ENCODE data around the gene RELL2.
"Not testable (repeated sequence)": the region's sequence is repeated elsewhere in the genome, so short reads cannot be mapped to it uniquely, and the experiment has no call there.

Gene RELL2, protein sequence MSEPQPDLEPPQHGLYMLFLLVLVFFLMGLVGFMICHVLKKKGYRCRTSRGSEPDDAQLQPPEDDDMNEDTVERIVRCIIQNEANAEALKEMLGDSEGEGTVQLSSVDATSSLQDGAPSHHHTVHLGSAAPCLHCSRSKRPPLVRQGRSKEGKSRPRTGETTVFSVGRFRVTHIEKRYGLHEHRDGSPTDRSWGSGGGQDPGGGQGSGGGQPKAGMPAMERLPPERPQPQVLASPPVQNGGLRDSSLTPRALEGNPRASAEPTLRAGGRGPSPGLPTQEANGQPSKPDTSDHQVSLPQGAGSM

DNA sequence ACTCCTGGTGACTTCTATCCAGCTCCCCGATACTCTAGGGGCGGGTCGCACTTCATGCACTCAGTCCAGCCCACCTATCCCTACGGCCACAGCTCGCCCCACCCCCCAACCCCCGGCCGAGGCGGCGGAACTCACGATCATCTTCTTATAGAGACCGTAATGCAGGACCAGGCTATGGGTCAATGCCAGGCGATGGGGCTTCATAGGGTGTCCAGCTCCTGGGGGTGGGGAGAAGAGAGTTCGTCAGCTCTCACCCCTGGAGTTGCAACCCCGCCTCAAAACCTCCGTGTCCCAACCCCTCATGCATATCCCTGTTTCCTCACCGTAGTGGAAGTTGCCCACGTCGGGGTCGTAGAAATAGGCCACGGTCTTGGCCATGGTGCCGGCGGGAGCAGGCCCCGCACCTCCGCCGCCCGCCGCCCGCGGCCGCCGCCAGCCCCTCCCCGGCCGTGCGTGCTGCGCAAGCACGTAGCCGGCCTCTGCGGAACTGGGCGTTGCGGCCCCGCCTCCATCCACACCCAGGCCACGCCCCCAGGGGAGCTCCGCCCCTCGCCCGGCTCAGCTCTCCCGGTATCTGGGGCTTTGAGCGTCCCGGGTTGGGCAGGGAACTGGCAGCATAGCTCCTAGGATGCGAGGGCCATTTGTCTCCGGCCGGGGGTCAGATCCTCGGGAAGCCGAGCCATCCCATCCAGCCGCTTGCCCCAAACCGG, at the start of gene RELL2, which contains the start of gene HDAC3:
RELL2 (plus strand) TSS at position 585 of the 710 bp plus-strand sequence. CDS start 1,229 bp downstream, outside the sequence.
HDAC3 (minus strand) TSS at position 437 of the 710 bp plus-strand sequence; CDS start at position 378, 59 bp downstream.
- peak; percentile 47 for DNase-seq

DNA sequence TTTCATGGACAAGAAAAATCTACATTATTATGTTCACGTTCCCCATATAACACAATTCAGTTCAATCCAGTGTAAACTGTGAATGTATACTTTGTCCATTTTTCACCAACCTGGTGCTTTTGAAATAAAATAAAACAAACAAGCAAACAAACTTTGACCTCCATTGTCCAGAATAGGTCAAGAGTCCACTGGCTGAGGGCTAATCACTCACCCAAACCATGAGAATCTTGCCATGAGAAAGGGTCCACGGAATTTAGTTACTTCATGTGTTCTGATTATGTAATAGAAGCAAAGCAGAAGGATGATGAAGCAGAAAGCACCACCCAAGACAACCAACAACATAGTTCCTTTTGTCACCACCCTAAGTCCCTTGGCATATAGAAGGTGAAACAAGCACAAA, 46.7 kb upstream of the RELL2 start:
- DNase-seq: no peak

DNA sequence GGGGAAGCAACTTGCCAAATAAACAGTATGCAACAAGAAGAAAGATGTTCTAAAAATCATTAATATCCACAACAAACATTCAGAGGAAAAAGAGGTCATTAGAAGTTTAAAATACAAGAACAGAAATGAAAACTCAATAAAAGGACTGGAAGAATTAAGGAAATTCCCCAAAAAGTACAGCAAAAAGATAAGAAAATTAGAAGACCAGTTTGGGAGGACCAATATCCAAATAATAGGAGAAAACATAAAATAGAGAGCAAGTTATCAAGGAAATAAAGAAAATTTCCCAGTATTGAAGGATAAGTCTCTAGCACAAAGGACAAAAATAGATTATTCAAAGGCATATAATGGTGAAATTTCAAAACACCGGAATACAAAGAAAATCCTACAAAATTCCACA, 39.9 kb upstream of the RELL2 start:
- DNase-seq: no peak

DNA sequence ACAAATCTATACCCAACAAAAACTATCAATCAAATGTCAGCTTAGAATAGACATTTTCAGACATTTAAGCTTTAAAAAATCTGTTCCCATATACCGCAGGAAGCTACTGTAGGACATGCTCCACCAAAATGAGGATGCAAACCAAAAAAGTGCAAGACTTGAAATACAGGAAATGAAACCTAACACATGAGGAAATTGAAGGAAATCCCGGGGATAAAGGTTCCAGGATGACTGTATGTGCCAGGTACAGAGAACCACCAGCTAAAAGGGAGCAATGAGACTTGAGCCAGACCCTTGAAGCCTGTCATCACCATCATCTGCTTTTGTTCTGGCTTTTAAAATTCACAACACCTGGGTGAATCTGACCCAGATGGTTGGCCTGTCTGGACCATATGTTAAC, 39.4 kb upstream of the RELL2 start:
- no peak for DNase-seq

DNA sequence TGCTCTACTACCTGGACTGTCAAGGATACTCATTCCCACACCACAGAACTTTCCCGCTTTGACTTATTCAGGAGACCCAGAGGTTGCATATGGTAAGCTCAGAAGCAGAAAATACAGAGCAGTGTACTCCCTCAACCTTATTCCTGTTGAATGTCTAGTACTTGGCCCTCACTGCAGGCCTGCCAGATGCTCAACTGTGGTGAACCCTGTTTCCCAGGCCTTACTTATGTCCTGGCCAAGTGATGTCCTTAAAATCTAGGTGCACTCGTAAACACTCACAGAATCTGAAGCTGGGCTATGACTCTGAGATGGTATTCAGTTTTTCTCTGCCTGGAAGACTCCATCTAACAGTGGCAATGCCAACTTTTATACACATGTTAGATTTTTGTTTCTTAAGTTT, 39.0 kb upstream of the RELL2 start:
- no peak for DNase-seq

DNA sequence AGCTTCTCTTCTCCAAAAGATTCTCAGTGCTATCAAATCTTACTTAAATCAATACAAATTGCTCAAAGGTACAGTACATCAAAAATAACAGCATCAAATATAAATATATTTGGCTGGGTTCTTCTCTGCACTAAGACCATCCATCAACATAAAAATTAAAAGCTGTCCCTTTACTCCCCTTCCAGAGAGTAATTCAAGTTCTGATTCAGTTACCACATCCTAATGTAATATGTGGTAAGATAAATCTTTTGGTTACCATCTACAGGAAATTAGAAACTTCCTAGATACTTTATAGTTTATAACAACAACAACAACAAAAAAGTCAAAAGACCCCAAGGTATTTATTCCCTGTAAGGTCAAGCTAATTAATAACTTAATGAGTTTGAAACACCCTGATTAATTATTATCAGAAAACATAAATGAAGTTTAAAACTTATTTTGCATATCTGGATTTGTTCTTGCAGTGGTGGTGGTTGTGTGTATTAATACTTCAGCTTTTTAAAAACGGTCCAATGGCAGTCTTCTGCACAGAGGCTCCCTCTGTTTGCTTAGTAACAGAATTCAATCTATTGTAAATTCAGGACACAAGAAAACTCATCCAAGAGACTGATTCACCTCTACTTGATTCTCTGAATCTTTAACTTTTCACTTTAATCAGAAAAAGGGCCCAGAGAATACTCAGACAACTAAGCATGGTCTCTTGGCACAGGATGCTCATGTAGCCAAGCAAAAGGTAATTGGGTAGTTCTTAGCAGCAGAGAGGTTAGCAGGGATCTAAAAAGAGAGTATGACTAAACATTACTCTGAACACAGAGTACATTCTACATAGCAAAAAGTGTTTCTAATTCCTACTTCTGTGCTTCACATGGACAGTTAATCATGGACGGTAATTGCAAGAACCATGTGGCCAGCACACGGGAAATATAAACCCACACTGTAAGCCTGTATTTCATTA, 38.1 kb upstream of the RELL2 start:
- no peak for DNase-seq

DNA sequence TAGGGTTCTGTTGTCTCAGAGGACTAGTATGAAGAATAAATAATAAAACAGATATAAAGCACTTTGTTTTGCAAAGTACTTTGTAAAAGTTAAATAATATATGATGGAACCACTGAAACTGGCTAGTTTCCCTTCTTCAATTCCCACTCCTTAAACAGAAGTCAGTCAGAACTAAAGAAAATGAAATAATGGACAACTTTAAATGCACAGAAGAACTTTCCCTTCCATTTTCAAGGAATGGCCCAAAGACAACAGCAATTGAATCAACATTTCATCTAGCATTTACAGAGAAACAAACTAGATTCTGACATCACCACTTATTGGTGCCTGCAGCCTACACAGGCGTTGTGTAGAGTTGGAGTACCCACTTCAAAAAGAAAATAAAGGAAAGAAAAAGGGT, 34.2 kb upstream of the RELL2 start:
- DNase-seq: no peak

DNA sequence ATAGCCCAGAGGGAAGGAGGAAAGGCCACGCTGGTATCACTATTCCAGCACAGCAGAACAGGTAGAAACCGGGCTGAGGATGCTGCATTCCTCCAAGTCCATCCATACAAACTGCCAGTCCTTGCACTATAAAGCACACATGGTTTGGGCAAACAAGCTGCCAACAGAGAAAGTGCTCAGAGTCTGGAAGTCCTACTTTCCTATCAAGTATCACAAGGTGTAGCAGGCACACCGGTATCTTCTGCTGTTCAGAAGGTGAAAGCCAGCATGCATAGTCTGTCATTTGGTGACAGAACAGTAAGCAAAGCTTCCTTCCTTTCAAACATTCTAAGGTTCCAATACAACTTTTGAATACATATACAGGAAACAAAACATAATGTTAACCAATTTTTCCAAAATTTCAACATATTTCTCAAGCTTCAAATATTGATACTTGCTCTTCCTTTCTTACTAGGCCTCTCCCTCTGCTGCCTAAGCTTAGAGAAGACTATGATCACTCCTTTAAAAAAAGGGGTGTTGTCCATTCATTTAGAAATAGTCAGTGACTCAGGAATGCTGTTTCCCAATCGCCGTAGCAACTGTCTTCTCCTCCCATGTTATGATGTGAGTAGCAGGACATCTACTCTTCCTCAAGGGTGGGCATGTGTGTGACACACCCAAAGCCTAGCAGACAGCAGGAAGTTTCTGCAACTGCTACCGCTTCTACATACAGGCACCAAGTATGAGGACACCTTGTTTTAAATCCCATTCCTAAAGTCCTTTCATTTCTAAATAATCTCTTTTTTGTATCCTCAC, 32.7 kb upstream of the RELL2 start:
- DNase-seq: peak; percentile 1

DNA sequence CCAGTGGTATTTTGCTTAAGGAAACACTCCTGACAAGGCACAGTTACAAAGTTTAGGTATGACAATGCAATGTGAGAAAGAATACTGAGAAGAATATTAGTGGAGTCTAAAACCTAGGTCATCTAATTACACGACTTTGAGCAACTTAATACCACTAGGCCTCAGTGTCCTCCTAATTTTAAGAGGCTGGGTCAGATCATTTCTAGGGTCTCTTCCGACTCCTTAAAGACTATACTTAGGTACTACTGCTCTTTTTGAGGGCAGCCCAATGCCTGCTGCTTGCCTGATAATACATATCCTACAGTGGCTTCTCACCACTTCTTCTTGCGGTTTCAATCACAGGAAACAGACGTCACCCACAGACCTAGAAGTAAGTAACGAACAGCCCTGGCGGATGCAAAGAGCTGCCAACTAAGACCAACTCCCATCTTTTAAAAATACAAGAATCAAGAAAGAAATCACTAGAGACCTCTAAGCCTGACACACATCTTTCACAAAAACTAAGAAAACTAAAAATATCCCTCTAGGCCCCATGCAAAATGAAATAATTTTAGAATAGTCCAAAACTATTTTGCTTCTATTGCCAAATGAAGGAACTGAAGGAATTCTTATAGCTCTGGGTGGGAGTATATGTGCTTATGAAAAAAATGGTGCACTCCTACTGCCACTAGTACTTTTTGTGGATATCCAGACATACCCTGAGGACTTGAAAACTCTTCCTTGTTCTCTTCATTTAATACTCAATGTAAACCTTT, 31.1 kb upstream of the RELL2 start:
- DNase-seq: no peak

DNA sequence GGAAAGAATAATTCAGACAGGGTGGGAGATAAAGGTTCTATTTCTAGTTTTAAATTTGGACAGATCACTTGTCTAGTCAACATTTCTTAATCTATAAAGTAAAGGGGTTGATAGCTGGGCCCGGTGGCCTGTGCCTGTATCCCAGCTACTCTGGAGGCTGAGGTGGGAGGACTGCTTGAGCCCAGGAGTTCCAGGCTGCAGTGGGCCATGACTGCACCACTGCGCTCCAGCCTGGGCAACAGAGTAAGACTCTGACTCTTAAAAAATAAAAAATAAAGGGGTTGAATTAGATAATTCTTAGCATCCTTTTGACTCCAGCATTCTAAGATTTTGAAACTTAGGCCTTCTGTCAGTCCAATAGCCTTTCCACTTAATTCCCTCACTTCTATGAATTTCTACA, 28.8 kb upstream of the RELL2 start:
- DNase-seq: no peak

DNA sequence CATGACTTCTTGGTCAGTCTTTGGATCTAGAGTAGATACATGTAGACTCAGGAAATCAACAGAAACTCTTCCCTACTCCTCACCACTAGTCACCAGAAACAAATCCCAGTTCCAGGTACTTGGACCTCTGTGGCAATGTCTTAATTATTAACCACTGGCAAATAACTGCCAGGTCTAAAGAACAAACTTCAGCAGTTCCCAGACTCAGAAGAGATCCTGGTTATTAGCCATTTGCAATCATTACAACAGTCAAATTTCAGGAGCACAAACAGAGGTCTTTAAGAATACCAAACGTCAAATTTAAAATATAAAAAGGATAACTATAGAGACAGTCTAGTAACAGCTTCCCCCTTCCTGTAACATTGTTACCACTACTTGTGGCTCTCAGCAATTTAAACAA, 28.2 kb upstream of the RELL2 start:
- DNase-seq: no peak

DNA sequence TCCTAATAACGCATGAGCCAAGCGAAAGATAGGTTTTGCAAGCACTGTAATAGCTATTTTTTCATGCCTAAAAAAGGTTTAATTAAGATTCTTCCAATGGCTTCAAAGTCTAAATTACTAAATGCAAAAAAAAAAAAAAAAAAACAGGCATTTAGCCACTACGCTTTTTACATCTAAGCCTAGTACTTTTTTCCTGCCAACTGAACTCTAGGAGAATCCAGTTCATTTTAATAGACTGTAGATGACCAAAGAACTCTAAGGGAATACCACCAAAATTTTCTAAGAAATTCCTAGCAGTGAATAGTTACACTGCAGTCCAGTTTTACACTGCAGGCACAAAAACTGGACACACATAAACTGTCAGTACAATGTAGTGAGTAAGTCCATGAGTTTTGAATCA, 27.8 kb upstream of the RELL2 start:
- no peak for DNase-seq

DNA sequence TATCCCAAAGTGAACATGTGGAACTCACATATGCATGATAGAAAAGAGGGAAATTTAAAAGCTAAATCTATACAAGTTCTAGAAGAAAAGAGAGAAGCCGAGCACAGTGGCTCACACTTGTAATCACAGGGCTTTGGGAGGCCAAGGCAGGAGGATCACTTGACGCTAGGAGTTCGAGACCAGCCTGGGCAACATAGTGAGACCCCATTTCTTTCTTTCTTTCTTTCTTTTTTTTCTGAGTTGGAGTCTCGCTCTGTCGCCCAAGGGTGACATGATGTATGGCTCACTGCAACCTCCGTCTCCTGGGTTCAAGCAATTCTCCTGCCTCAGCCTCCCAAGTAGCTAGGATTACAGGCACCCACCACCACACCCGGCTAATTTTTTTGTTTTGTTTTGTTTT, 26.9 kb upstream of the RELL2 start:
- not testable (repeated sequence) for DNase-seq

DNA sequence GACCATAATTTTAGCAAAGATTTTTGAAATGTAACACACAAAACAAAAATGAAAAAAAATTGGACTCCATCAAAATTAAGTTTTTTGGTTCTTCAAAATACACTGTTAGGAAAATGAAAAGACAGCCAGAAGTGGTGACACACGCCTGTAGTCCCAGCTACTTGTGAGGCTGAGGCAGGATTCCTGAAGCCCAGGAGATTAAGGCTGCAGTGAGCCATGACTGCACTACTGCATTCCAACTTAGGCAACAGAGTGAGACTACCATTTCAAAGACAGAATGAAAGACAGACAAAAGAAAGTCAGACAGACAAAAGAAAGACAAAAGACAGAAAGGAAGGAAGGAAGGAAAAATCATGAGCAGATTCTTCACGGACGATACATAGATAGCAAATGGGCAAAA, 25.5 kb upstream of the RELL2 start:
- DNase-seq: no peak

DNA sequence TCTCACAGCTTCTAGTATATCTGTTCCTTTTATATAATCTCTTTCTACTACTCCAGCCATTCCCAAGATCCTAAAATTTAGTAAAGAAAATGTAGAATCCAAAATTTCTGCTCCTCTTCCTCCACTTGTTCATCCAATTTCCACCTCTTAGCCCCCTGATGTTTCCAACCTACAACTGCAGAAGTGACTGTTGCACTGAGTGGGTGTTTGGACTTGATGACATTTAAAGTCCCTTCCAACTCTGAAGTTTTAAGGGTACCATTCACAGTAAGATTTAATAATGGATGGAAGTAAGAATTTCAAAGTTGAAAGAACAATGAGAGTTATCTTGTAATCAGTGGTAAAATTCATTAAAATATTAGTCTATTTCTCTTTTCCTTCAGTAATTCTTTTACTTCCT, 23.5 kb upstream of the RELL2 start:
- no peak for DNase-seq

DNA sequence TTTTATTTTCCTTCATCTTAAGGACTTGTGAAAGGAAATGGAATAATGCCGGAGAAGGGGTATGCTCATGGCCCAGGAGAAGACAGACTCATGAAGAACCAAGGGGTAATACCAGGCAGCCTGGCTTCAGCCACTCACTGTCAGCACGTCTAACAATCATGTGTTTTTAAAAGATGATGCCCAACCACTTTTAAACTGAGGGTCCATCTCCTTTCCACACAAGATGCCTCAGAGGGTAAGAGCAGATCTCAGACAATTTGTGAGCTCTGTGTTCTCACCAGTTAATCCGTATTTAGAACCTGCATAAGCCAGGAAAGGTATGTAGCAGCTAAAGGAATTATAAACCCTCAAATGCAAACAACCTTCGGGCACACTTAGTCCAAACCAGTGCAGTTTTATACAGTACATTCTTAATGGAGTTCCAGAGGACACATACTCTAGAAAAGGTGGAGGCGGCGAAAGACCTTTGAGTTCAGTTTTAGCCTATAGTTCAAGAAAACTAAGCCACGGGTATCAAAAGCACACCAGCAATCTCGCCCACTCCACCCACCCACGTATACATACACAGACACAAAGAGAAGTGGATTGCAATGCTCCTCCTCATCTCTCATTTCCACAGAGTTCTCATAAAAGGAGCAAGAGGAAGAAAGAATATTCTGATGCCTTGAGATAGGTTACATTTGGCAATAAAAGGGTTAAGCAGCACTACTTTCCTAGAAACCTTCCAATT, 20.6 kb upstream of the RELL2 start:
- no peak for DNase-seq

DNA sequence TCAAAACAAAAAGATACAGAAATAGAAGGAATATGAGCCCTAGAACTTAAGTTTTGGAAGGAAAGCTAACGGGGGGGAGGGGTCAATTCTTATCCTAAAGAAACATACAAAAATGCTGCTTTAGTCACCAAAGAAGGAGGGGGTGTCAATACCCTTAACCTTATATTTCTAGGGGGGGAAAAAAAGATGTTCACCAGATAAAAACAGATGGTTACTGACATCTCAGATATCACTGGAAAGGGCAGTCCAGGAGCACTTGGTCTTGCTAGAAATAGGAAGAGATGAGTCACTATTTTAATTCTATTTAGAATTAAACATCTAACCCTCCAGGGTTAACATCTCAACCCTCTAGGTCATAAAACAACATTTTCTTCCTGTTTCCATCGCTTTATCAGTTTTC, 19.7 kb upstream of the RELL2 start:
- DNase-seq: no peak

DNA sequence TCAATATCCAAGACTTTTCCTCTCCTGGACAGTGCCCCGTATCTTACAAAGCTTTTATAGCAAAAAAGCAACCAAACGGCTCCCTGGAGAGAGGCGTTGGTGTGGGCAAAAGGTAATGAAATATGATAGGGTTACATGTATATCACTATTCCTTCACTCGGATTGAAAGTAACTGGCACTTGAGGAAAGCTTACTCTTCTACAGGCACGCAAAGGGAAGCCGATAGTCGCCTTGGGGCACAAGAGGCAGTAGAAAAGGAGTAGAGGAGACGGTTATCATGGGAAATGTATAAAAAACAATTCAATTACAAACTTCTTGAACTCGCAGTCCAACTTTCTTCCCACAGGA, 19.1 kb upstream of the RELL2 start:
- DNase-seq: no peak

DNA sequence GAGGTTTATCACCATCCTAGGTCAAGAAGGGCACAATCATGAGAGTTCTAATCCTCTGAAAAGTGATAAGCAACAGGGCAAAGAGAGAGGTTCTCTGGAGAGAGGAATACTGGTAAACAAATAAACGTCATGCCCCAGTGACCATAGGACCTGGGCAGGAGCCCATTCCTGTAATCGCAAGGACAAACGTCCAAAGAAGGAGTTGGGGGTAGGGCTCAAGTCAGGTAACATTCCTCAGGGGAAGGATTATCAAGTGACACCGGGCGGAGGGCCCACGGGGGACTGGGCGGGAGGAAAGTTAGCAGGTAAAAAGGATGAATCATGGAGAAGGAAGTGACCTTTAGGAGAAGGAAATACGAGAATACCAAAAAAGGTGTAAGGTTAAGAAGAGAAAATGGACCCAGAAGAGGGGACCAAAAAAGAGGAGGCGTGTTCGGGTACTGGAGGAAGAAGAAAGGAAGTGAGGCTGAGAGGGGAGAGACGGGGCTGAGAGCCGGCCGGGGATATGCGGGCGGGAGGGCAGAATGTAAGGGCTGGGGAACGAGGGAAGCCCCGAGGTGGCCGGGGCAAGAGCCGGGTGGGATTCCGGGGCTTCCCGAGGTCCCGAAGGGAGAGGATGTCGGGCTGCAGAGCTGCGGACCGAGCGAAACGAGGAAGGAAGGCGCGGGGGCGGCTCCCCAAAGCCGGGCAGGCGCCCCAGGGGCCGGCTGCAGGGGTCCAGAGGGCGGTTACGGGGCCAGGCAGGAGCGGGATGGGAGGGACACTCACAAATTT, 18.6 kb upstream of the RELL2 start:
- peak; percentile 1 for DNase-seq

DNA sequence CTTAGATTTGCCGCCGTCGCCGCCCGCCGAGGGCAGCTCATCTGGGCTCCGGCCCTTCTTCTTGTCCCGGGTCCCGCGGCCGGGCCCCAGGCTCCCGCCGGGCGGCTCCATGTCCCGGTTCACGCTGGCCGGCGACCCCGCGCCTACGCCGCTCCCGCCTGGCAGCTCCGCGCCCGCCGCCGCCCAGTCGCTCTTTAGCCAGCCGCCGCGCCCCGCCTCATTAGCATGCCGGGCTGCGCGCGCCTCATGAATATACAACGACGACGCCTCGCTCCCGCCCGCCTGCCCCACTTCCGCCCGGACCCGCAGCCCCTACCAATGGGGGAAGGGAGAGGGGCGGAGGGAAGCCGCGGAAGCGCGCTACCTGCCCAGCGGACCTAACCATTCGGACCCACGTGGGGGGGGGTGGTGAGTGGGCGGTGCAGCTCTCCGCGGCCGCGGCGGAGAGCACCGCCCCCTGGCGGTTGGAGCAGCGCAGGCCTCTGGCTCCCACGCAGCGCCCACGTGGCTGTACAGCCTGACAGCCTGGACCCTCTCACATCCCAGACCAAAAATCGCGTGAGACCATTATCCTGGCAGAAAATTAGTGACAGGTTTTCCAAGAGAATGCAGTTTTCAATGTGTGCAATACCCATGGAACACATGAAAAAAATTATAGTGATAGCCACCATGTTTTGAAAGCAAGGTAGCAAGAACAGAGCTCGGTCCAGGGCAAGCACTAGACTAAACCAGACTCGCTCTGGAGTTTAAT, 17.8 kb upstream of the RELL2 start, which contains the start of gene DIAPH1:
DIAPH1 (minus strand) TSS at position 197 of the 751 bp plus-strand sequence; CDS start at position 111, 86 bp downstream.
- peak; percentile 83 for DNase-seq

Measured in DMS153 (cell line).